Muscle of back (tissue), 10 donors: ENCODE results near the gene ZFYVE28. TPM values are rescaled to one million over a fixed set of nuclear protein-coding genes. Genes with fewer than 3 reads are reported as not detected.

Experiments
- polyA plus RNA-seq, 10 donors: library from polyadenylated mRNA; unstranded; fragments of 120-200 nt; gene quantifications; one replicate each; pipeline ENCODE4 v1.2.1, GENCODE V29; 2013; ENCODE audit not compliant: insufficient read length in 10 of 10

Gene ZFYVE28
- polyA plus RNA-seq, 10 donors, result 0.67 to 3.4 (median 1.7) TPM

Other genes with a start within 250 kb of the ZFYVE28 start
- 10 to 100 TPM in 9 of 10 donors, 1 to 10 TPM in 1; 10.0 to 16.6 (median 14.0) TPM for gene HAUS3, start 176.5 kb downstream of the ZFYVE28 start, polyA plus RNA-seq
- 1 to 10 TPM; 1.6 to 4.8 (median 2.4) TPM for gene POLN, start 176.5 kb downstream of the ZFYVE28 start, polyA plus RNA-seq
- 10 to 100 TPM; 38.2 to 60.5 (median 52.1) TPM for gene MXD4, start 156.5 kb downstream of the ZFYVE28 start, polyA plus RNA-seq
- under 1 TPM in 2 of 10 donors, not detected in 8; 0.17 to 0.20 TPM for gene CFAP99, start 310 bp upstream of the ZFYVE28 start, polyA plus RNA-seq
- 10 to 100 TPM; 36.8 to 55.9 (median 40.5) TPM for gene RNF4, start 50.5 kb upstream of the ZFYVE28 start, polyA plus RNA-seq
- 10 to 100 TPM; 15.7 to 21.4 (median 17.4) TPM for gene FAM193A, start 118.0 kb upstream of the ZFYVE28 start, polyA plus RNA-seq